Right forelimb (tissue), 1 donor: ENCODE data around the gene IL4I1.

Experiments
- DNase-seq: peaks from one replicate; pipeline ENCODE4 v3.0.0-alpha.2; 2018

Gene IL4I1

GRCh38 chr19:49877020-49877878 lies 19.4 kb downstream of the IL4I1 start, which contains the start of the genes AKT1S1 and TBC1D17:
TSS of gene AKT1S1 (minus strand) at chr19:49877355. CDS start at chr19:49873295, 4,060 bp downstream.
TSS of gene TBC1D17 (plus strand) at chr19:49877702. CDS start at chr19:49877724, 22 bp downstream.
- DNase-seq, result peak; percentile 98

- peak; percentile 98 for DNase-seq
These were observed 20.2 kb downstream of the IL4I1 start for GRCh38 chr19:49876422-49877019.

- peak; percentile 84 for DNase-seq
These were observed 20.7 kb downstream of the IL4I1 start for GRCh38 chr19:49875857-49876421.

- DNase-seq, result no peak
These were observed 21.5 kb downstream of the IL4I1 start for GRCh38 chr19:49875177-49875576.

- DNase-seq, result no peak
These were observed 22.1 kb downstream of the IL4I1 start for GRCh38 chr19:49874503-49875157.

- DNase-seq, result no peak
These were observed 22.9 kb downstream of the IL4I1 start for GRCh38 chr19:49873834-49874233.

- no peak for DNase-seq
These were observed 23.6 kb downstream of the IL4I1 start for GRCh38 chr19:49873129-49873521.

GRCh38 chr19:49872245-49873128 lies 24.2 kb downstream of the IL4I1 start:
- DNase-seq, result no peak

- DNase-seq, result no peak
These were observed 25.2 kb downstream of the IL4I1 start for GRCh38 chr19:49871349-49871985.

GRCh38 chr19:49870309-49870901 lies 26.3 kb downstream of the IL4I1 start:
- no peak for DNase-seq

- DNase-seq, result peak; percentile 98
These were observed 27.0 kb downstream of the IL4I1 start for GRCh38 chr19:49869484-49870308.

- DNase-seq, result no peak
These were observed 27.6 kb downstream of the IL4I1 start for GRCh38 chr19:49869009-49869483.

GRCh38 chr19:49866933-49867782 lies 29.5 kb downstream of the IL4I1 start, which contains the start of gene PNKP:
TSS of gene PNKP (minus strand) at chr19:49867576. CDS start at chr19:49867204, 372 bp downstream.
- peak; percentile 97 for DNase-seq

GRCh38 chr19:49864890-49865289 lies 31.8 kb downstream of the IL4I1 start:
- DNase-seq, result no peak

GRCh38 chr19:49863935-49864320 lies 32.8 kb downstream of the IL4I1 start:
- no peak for DNase-seq

GRCh38 chr19:49863254-49863934 lies 33.3 kb downstream of the IL4I1 start:
- no peak for DNase-seq

GRCh38 chr19:49862391-49863253 lies 34.1 kb downstream of the IL4I1 start:
- DNase-seq, result no peak
